Caki2 (cell line): ENCODE data around the gene KRT75. TPM values are rescaled to one million over a fixed set of nuclear protein-coding genes. Genes with fewer than 3 reads are reported as not detected.

Experiments
- DNase-seq: peaks from one replicate; pipeline ENCODE4 v3.0.0-alpha.2; 2015; ENCODE audit warnings: low read depth
- in situ Hi-C: cut with HindIII; loops from 2 replicates; pipeline ENCODE4 v1.10.0; 2016; ENCODE audit warnings: low sequenced_read_pairs, low pct_unique_long_range_greater_than_20kb, mixed read lengths
- total RNA-seq: library from RNA; depleted of rRNA; stranded (reverse); fragments of >200 nt; shearing (Covaris generic); gene quantifications from 2 replicates; pipeline ENCODE4 v1.2.3, GENCODE V29; 2014; ENCODE audit warnings: low replicate concordance; rRNA removed

KRT75 gene
- total RNA-seq, 1 experiment from 2014 or later: not detected

DNA sequence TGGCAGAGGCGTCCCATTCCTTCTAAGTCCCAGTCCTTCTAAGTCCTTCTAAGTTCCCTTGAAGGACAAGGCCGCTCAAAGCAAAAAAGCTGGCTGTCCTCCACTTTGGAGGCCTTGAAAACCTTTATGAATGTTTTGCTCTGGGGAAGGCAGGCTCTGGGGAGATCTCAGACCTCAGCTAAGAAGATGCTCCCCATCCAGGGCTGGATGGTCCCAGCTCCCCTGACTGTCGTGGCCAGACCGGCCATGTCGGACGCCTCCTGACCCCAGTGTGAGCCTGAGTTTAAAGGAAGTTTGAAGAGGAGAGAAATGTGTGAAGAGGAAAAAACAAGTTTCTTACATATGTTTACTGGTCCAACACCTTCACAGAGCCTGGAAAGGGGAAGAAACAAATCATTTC, 54.6 kb downstream of the KRT75 start:
- no peak for DNase-seq
- in situ Hi-C loops: no loop called here

DNA sequence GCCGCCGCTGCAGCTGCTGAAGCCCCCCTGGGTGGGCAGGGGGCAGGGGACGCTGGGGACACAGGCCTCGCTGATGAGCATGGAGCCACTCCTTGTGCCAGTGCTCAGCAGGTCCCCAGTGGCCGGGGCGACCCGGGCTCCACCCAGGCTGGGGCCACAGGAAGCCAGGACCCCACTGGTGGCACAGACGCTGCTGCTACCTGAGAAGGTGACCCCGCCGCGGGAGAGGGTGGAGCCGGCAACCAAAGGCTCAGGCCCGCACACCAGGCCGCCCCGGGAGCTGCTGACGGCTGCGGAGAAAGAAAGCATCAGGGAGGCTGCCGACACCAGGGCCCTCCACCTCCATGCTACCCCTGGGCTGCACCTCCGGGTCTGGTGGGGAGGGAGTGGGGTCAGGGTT, 56.1 kb downstream of the KRT75 start:
- in situ Hi-C loops: no loop called here

DNA sequence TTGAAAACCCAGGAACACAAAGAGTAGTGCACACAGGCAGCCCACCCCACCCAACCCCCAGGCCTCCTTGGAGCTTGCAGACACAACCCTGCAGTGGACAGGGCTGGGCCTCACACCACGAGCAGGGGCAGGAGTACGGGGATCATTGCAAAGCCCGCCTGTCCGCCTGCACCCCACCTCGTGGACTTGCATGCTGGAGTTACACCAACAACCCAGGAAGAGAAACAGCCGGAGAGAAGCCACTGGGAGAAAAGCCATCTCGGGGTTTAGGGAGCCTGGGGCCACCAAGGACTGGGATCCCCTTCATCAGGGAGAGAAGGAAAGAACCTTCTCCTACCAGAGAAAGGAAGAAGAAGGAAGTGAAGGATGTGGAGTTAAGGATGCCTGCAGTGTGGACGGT, 56.9 kb downstream of the KRT75 start:
- no peak for DNase-seq
- in situ Hi-C loops: no loop called here

More for the DNA sequence above, 56.1 kb downstream of the KRT75 start:
- DNase-seq: no peak

Other genes with a start within 250 kb of the KRT75 start
- gene KRT80, start 242.4 kb downstream of the KRT75 start, total RNA-seq: 31.6 and 33.0 TPM in 2 replicates
- 122 and 152 TPM in 2 replicates for gene KRT7, start 201.1 kb downstream of the KRT75 start, total RNA-seq
- 8.7 and 14.5 TPM in 2 replicates for gene KRT86, start 159.7 kb downstream of the KRT75 start, total RNA-seq
- gene KRT81, start 142.8 kb downstream of the KRT75 start, total RNA-seq: 3.3 TPM in 1 of 2 replicates, not detected in the other
- gene KRT83, start 113.0 kb downstream of the KRT75 start, total RNA-seq: not detected in 2 replicates
- not detected in 2 replicates for gene KRT85, start 66.9 kb downstream of the KRT75 start, total RNA-seq
- gene KRT84, start 48.7 kb downstream of the KRT75 start, total RNA-seq: not detected in 2 replicates
- not detected in 2 replicates for gene KRT82, start 28.0 kb downstream of the KRT75 start, total RNA-seq
- not detected in 2 replicates for gene KRT6B, start 17.8 kb upstream of the KRT75 start, total RNA-seq
- gene KRT6C, start 39.4 kb upstream of the KRT75 start, total RNA-seq: not detected in 2 replicates
- not detected in 2 replicates for gene KRT6A, start 58.9 kb upstream of the KRT75 start, total RNA-seq
- gene KRT5, start 86.0 kb upstream of the KRT75 start, total RNA-seq: not detected in 2 replicates
- not detected in 2 replicates for gene KRT71, start 118.8 kb upstream of the KRT75 start, total RNA-seq
- gene KRT74, start 139.5 kb upstream of the KRT75 start, total RNA-seq: not detected in 2 replicates
- gene KRT72, start 167.1 kb upstream of the KRT75 start, total RNA-seq: not detected in 2 replicates
- gene KRT73, start 184.2 kb upstream of the KRT75 start, total RNA-seq: 0.51 TPM in 1 of 2 replicates, not detected in the other
- 2.4 TPM in 1 of 2 replicates, not detected in the other for gene KRT2, start 217.8 kb upstream of the KRT75 start, total RNA-seq
- not detected in 2 replicates for gene KRT1, start 246.0 kb upstream of the KRT75 start, total RNA-seq